Measurements from ENCODE around the gene PXN.
"Not testable (repeated sequence)": the region's sequence is repeated elsewhere in the genome, so short reads cannot be mapped to it uniquely, and the experiment has no call there.

PXN gene

DNA sequence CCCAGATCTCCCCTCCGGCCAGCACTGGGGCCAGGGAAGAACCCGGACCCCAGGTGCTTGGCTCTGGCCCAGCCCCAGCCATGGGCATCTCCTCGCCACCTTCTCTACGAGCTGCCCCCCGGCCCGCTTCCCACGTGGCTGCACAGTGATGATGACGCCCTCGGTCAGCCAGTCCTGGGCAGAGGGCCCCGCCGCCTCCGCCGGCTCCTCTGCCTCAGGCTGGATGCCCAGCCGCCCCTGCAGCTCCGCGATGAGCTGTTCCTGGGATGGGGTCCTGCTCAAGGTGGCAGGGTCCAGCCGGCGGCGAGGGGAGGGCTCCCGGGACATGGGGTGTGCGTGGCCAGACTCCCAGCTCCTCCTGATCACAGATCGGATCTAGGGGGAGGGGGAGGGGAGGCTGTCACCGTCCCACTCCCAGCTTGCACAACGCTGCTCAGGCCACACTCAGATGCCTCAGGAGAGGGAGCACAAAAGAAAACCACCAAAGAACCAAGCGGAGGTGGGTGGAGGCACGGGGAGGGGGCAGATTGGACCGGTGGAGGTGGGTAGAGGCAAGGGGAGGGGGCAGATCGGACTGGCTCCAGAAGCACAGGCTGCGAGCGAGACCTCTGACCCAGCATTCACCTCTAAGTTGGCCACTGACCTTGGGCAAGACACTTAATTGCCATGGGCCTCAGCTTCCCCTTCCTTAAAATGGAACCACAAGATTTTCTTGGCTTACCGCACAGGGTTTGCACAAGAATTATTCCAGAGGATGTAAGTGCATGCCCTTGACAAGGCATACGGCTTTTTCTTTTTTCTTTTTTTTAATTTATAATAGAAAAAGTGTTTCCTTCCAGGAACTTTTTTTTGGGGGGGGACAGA, 48.6 kb downstream of the PXN start:
- no peak overlapping the region for H3K27ac ChIP-seq
- TF ChIP-seq ZFX (IDR thresholded peaks at IDR 0.05; ENCODE audit: borderline replicate concordance), result no peak
- TF ChIP-seq, protein P1, sequence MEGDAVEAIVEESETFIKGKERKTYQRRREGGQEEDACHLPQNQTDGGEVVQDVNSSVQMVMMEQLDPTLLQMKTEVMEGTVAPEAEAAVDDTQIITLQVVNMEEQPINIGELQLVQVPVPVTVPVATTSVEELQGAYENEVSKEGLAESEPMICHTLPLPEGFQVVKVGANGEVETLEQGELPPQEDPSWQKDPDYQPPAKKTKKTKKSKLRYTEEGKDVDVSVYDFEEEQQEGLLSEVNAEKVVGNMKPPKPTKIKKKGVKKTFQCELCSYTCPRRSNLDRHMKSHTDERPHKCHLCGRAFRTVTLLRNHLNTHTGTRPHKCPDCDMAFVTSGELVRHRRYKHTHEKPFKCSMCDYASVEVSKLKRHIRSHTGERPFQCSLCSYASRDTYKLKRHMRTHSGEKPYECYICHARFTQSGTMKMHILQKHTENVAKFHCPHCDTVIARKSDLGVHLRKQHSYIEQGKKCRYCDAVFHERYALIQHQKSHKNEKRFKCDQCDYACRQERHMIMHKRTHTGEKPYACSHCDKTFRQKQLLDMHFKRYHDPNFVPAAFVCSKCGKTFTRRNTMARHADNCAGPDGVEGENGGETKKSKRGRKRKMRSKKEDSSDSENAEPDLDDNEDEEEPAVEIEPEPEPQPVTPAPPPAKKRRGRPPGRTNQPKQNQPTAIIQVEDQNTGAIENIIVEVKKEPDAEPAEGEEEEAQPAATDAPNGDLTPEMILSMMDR (IDR thresholded peaks at IDR 0.05), result no peak

DNA sequence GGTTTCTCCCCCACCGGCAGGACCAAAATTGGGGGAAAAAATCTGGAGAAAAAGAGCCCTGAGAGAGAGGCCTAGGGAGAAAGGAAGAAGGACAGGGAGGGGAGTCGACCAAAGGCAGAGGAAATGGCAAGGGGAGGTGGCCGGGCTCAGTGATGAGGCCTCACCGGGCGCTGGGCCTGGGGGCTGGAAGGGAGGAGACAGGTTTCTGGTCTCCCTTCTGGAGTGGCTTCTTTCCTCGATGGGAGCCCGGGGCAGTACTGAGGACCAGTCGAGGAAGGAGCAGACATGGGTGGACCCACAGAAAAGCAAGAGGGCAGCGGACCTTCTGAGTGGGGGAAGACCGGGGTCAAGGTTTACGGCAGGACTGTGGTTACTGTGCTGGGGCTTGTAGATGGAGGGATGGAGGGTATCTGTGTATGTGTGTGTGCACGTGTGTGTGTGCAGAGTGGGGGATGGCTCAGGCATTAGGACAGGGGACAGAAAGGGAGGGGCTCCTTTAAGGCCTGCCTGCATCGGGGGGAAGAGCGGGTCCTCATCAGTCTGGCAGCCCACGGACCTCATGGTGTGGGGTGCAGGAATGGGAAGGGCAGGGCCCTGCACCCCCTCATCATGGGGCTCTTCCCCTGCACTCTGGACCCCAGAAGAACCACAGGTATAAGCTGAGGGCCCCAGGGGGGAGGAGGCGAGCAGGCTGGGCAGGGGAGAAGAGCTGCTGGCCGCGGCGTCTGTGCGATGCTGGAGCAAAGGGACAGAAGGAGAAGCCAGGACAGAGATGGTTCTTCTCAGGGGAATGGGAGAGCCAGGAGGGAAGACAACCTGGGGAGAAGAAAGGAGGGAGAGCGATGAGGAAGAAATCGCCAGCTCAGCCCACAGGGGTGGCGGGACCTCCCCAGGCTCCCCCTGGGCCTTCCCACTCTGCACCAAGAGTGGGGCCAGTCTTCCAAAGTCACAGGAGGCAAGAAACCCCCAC, 49.5 kb downstream of the PXN start:
- no peak for TF ChIP-seq ZFX (IDR thresholded peaks at IDR 0.05; ENCODE audit: borderline replicate concordance)
- TF ChIP-seq, protein P1 (IDR thresholded peaks at IDR 0.05), result no peak

DNA sequence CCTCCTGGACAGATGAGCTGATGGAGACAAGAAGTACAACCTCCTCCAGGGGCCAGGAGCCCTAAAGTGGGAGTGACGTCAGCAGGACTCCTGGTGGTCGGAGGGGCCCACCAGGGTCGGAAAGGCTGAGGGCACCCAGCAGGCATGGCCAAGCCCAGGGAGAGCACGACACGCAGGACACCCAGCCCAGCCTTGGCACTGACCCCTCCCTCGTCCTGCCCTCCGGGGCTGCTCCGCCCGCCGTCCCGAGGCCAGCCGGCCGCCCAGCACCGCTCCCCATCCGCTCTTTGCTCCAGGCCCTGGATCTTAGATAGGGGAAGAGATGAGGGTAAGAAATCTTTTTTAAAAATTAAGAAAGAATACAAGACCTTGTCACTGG, 50.2 kb downstream of the PXN start:
- no peak overlapping the region; the same call in 1 of the 2 replicates for H3K27ac ChIP-seq
- TF ChIP-seq ZFX (IDR thresholded peaks at IDR 0.05; ENCODE audit: borderline replicate concordance), result no peak
- TF ChIP-seq, protein P1 (IDR thresholded peaks at IDR 0.05), result no peak

More for the DNA sequence above, 49.5 kb downstream of the PXN start:
- H3K27ac ChIP-seq, result no peak overlapping the region; the same call in 1 of the 2 replicates

DNA sequence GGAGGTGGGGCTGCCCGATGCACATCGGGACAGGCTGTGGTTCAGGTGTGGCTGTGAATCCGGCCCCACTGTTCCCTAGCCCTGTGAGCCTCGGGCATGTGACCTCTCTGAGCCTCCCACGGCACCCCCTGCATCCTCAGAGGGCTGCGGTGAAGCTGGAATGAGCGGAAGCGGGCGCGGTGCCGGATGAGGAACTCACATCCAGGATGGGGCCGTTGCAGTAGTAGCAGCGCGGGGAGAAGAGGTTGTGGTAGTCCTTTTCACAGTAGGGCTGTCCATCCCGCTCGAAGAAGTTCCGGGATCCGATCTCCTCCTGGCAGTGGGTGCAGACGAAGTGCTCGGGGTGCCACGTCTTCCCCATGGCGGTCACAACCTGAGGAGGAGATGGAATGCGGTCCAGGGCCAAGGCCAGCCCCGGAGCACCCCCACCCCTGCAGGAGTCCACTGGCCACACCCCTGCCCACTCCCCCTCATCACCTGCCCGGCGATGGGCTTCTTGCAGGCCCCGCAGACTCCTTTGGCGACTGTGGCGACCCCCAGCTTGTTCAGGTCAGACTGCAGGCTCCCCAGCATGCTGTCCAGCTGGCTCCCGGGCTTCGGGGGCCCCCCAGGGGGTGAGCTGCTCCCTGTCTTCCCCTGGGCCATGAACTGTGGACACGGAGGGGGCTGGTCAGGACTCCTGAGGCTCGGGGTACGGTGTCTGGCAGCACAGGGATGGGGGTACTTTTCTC, 50.7 kb downstream of the PXN start:
- 0 out of 2 replicates have a peak overlapping the region, but pooled peaks have one; percentile 16 for H3K27ac ChIP-seq

DNA sequence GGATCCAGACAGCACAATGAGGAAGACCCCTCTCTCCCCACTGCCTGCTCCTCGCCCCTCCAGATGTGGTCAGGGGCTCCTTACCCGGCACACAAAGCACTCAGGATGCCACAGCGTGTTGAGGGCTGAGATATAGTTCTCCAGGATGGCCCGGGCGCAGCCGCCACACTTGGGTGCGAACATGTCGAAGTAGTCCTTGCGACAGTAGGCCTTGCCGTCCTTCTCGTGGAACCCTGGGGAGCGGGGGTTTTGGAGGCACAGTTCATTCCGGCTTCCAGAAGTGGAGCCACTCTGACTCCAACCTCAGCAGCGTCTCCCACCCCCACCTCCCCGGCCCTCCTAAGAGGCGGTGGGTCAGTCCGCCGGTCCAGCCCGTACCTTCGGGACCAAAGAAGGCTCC, 51.8 kb downstream of the PXN start:
- H3K27ac ChIP-seq, result 0 out of 2 replicates have a peak overlapping the region, but pooled peaks have one; percentile 16
- TF ChIP-seq, protein P1 (IDR thresholded peaks at IDR 0.05), result no peak
- no peak for TF ChIP-seq ZFX (IDR thresholded peaks at IDR 0.05; ENCODE audit: borderline replicate concordance)

More for the DNA sequence above, 50.7 kb downstream of the PXN start:
- no peak for TF ChIP-seq ZFX (IDR thresholded peaks at IDR 0.05; ENCODE audit: borderline replicate concordance)
- TF ChIP-seq, protein P1 (IDR thresholded peaks at IDR 0.05), result no peak

DNA sequence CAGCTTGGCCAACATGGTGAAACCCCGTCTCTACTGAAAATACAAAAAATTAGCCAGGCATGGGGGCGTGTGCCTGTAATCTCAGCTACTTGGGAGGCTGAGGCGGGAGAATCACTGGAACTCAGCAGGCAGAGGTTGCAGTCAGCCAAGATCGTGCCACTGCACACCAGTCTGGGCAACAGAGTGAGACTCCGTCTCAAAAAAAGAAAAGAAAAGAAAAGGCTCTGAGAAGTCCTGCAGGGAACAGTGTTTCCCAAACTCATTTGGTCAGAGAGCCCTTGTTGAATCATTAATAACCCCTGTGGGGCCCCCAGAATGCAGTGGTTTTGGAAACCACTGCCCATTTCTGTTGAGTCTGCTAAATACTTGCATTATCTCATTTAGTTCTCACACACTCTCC, 52.3 kb downstream of the PXN start:
- H3K27ac ChIP-seq, result not testable (repeated sequence)

DNA sequence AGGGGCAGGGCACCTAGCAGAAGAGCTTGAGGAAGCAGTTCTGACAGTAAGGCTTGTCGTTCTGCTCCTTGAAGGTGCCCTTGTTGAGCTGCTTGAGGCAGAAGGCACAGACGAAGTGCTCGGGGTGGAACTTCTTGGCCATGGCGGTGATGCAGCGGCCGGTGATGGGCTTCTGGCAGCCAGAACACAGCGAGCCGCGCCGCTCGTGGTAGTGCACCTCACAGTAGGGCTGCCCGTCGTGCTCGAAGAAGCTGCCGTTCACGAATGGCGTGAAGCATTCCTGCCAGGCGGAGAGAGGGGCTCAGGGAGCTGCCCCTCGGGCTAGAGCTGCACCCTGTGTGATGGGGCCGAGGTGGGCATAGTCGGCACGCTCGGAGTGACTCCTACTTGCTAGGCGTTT, 53.2 kb downstream of the PXN start:
- TF ChIP-seq, protein P1 (IDR thresholded peaks at IDR 0.05), result no peak
- TF ChIP-seq ZFX (IDR thresholded peaks at IDR 0.05; ENCODE audit: borderline replicate concordance), result no peak
- no peak overlapping the region for H3K27ac ChIP-seq
